HG02798 (cell line): ENCODE results near the gene TMEM35B.
"Not testable (repeated sequence)": the region's sequence is repeated elsewhere in the genome, so short reads cannot be mapped to it uniquely, and the experiment has no call there.

Experiments used
- ATAC-seq: cut with Tn5 transposase; IDR thresholded peaks from one replicate; pipeline ENCODE4 v1.9.1; 2021; ENCODE audit warnings: mild to moderate bottlenecking; ENCODE audit not compliant: unreplicated experiment, poor library complexity

Gene TMEM35B

GRCh38 chr1:34984793-34985608 is at the start of gene TMEM35B:
Gene TMEM35B, minus strand, starts transcription at chr1:34985347. Its CDS starts 42 bp downstream, at chr1:34985305.
- peak; percentile 83 for ATAC-seq

GRCh38 chr1:35033346-35033745 is 48.2 kb upstream of the TMEM35B start:
- no peak for ATAC-seq

DNA sequence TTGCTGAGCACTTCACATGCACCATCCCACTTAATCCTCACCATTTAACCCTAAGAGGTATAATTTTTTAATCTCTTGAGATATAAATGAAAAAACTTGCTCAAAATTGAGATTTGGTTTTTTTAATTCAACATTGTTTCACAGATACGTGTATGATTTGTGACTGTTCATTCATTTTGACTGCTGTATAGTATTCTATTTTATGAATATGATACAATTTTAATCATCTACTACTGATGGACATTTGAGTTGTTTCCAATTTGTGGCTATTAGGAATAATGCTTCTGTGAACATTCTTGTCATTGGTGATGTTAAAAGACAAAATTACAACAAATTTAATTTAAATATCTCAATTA is 47.2 kb upstream of the TMEM35B start:
- no peak for ATAC-seq

DNA sequence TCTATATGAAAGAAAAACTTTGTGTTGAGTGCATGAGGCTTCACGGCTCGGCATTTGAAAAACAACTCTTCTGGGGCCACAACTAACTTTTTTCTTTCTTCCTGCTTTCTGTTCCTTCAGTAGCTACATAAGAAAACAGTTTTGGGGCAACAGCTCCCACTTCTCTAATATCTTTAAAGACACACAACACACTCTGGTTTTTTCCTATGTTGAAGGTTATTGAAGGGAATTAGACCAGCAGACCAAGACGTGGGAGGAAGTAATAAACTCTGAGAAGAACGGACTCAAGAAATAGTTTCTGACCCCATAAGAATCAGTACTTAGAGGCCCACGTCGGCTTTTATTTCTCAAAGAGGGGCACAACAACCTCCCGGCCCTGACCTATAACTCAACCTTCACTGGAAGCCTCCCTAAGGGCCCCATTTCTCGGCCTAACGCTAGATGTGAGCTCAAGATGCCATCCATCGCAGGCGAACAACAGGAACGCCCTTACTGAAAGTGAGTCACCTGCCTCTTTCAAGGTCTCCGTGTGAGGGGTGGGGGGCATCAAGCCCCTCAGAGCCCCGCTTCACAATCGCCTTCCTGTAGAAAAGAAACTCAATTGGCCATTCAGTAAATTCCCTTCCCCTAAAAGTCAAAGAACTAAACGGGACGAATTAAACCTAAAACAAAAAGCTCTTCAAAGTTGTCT is 45.8 kb upstream of the TMEM35B start:
- ATAC-seq: no peak

DNA sequence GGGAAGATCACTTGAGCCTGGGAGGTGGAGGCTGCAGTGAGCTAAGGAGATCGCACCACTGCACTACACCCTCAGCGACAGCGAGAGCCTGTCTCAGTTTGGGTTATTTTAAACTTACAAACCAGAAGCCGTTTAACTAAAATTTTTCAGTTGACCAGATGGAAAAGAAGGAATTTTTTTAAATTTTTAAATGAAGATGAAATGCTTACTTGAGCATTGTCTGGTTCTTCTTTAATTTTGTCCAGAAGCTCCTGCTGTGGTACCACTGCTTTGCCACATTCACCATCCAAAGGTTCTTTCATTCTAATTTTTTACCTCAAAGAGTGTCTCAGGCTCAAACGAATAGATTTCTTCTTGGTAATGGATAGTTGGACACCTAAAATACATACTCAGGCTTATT is 45.2 kb upstream of the TMEM35B start:
- no peak for ATAC-seq

DNA sequence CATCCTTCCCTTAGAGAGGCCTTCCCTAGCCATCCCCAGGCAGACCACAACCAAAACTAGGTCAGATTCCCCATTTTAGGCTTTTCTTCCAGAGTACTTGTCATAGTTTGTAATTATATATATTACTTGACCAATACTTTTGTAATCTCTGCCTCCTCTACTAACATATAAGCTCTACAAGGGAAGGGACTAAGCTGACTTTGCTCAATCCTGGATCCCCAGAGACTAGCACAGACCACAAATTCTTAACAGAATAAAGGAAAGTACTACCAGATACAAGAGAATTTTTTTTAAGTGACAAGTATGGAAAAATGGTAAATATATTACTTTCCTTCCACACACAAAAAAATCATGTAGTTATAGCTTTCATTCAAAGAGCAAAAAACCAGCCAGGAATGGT is 44.6 kb upstream of the TMEM35B start:
- no peak for ATAC-seq

DNA sequence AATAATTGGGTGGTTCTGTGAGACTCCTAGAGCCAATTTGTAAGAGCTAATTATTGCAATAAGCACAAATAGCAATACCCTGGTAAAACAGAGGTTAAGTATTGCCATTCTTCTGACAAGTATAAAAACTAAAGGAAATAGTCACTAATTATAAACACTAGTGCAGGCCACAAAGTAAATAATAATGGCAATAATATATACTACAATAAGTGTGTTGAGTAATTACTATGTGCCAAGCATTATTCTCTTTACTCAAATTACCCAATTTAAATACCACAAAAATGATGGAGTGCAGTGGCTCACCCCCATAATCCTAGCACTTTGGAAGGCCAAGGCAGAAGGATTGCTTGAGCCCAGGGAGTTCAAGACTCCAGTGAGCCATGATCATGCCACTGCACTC is 31.3 kb upstream of the TMEM35B start:
- no peak for ATAC-seq

DNA sequence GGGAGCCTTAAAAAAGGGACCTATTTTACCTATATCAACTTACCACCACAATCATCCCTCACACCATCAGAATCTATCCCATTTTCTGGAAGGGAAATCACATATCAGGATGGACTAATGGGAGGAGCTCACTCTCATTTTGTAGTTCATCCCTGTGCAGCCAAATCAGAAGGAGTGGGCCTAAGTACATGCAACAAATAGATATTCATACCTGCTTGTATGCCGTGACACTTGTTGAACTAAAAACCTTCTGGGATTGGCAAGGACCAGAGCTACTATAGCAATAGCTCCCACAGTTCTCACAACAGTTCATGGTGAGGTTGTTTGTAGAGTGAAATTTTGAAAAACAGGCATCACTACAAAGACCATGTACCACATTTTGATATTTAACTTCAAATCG is 29.3 kb upstream of the TMEM35B start:
- ATAC-seq: no peak

GRCh38 chr1:35005711-35006110 is 20.6 kb upstream of the TMEM35B start:
- ATAC-seq: no peak

DNA sequence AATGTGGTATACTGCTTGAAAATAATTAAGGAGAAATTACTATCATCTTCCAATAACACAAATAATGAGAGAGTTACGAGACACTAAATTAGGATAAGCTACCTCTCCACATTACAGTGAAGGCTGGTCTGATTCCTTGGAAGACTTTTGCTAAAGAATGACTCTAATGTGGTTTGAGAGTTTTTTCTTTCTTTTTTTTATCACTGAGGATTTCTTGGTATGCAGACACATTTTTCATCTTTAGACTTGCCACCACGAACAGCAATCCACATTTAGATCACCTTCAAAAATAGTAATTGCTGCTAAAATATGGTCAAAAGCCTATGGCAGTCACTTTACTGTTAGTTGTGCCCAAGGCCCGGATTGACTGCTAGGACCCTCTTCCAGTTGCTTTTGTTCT is 16.6 kb upstream of the TMEM35B start:
- no peak for ATAC-seq

GRCh38 chr1:34994878-34995277 is 9.7 kb upstream of the TMEM35B start:
- no peak for ATAC-seq

DNA sequence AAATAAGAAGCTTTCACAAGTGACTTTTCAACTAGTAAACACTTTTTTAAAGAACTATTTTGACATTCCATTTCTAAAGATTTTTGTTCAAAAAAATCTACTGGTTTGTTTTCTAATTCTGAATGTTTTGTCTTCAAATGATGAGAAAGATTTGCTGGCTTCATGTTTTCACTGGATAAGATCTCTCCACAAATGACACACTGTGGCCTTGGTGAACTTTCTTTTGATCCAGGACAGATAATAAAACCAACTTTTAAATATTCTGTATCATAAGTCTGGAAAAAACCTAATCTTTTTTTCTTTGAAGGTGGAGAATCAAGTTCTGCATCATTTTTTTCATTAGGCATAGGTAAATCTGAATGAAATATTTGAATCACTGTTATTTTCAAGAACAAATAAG is 3.4 kb upstream of the TMEM35B start:
- no peak for ATAC-seq

DNA sequence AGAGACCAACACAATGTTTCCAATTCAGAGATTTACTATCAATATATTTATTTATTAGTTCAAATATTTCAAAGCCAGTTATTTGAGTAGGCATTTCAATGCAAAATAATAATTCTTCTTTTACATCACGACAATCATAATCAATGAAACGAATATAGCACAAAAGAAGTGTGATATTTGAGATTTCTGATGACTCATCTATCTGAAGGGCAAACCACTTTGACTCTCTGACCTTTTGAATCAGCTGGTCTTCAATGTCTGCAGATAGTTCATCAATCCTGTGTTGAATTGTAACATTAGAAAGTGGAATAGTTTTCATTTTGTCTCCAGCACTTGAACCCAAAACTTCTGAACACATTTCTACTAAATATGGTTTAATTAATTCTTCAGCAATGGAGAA is 3.0 kb upstream of the TMEM35B start:
- ATAC-seq: no peak

DNA sequence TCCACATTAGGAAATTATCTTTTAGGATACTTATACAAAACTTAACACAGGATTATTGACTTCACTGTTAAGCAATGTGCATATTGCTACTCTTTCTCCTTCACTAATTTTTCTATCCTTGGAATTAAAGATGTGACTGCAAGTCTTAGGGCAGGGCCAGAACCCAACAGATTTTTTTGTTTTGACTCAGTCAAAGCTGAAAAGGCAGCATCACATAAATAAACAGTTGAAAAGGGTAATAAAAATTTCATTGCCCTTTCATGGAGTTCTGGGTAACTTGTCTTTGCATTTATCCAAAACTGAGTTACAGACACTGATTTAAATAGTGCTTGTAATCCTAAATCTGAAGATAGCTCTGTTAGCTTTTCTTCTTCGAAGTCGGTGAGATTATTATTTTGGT is 1.9 kb upstream of the TMEM35B start:
- ATAC-seq: no peak

- ATAC-seq: not testable (repeated sequence)
Observed at GRCh38 chr1:34985609-34985904, 410 bp upstream of the TMEM35B start.

GRCh38 chr1:34984435-34984792 is 733 bp downstream of the TMEM35B start:
- peak; percentile 8 for ATAC-seq

DNA sequence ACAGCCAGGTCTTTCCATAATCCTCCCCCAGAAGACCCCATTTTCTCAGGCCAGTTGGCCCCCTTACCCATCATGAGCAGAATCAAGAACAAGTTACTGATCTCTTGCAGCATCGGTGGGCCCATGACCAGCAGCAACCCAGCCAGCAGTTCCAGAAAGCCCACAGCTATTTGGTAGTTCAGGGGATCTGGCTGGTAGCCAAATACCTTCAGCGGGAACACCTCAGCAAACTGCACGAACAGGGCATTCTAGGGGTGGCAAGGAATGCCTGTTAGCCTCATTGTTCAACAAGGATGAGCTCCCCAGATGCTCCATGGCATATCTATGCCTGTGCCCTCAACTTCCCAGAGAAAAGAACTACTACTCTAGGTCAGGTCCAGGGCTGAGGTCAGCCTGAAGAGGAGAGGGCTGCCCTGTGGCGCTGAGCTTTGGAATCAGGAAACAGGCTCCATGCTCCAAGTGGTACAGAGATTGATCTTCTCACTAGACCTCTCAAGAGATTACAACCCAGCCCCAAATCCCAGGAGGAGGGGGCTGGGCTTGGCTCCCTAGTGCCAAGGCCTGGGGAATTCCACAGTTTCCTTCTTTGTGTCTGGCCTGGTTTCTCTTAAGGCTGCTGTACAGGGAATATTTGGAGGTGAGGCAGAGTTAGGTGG is 1.3 kb downstream of the TMEM35B start:
- ATAC-seq: no peak

GRCh38 chr1:34982820-34983376 is 2.2 kb downstream of the TMEM35B start:
- no peak for ATAC-seq

GRCh38 chr1:34980715-34981114 is 4.4 kb downstream of the TMEM35B start:
- ATAC-seq: peak; percentile 37

- no peak for ATAC-seq
Observed at GRCh38 chr1:34978921-34979320, 6.2 kb downstream of the TMEM35B start.

- no peak for ATAC-seq
Observed at GRCh38 chr1:34977858-34978257, 7.3 kb downstream of the TMEM35B start.

GRCh38 chr1:34977210-34977471 is 8.0 kb downstream of the TMEM35B start:
- no peak for ATAC-seq
